Ramos (cell line): Measurements from ENCODE around the gene JMJD1C.

Experiments used
- in situ Hi-C: fragments of 300-500 bp; cut with MboI; formaldehyde crosslinking; loops from one replicate; pipeline ENCODE4 v1.14.3; 2022; ENCODE audit warnings: low sequenced_read_pairs; ENCODE audit not compliant: unreplicated experiment

Gene JMJD1C

GRCh38 chr10:63156236-63156635 lies 309.5 kb downstream of the JMJD1C start:
- in situ Hi-C loops, result loop anchor here (10.0 kb wide), 2 partner anchors 311 to 541 kb away; no protein-coding TSS in a partner anchor

GRCh38 chr10:63155388-63156020 lies 310.3 kb downstream of the JMJD1C start:
- in situ Hi-C loops, result loop anchor here (10.0 kb wide), 2 partner anchors 311 to 541 kb away; no protein-coding TSS in a partner anchor

- in situ Hi-C loops, result loop anchor here (10.0 kb wide), 2 partner anchors 310 to 540 kb away; no protein-coding TSS in a partner anchor
These were observed 311.0 kb downstream of the JMJD1C start for GRCh38 chr10:63154546-63155387.

DNA sequence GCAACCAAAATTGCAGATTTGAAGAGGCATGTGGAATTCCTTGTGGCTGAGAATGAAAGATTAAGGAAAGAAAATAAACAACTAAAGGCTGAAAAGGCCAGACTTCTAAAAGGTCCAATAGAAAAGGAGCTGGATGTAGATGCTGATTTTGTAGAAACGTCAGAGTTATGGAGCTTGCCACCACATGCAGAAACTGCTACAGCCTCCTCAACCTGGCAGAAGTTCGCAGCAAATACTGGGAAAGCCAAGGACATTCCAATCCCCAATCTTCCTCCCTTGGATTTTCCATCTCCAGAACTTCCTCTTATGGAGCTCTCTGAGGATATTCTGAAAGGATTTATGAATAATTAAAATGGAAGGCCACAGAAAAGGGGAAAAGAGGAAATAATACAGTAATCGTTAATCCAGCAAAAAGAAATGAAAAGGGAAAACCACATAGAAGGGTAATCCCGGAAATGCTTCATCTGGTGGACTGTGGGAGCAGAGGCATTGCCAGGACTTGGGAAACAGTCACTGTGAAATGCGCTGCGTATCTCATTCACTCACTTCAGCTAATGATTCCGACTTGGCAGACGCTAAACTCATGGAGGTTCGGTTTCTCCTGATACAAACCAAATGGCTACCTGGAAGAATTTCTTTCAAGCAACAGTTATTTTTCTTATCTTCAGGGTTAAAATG lies 311.8 kb downstream of the JMJD1C start:
- in situ Hi-C loops, result loop anchor here (10.0 kb wide), 2 partner anchors 309 to 539 kb away; no protein-coding TSS in a partner anchor

DNA sequence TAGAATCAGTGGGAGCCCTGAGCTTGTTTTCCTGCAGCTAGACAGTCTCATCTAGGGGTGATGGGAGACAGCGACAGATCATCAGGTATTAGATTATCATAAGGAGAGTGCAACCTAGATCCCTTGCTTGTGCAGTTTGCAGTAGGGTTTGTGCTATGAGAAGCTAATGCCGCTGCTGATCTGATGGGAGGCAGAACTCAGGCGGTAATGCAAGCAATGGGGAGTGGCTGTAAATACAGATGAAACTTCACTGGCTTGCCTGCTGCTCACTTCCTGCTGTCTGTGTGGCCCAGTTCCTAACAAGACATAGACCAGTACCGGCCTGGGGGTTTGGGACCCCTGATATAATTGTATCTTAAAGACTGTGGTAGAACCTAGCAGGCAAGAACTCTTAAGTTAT lies 315.0 kb downstream of the JMJD1C start:
- in situ Hi-C loops, result loop anchor here (10.0 kb wide), 2 partner anchors 306 to 536 kb away; no protein-coding TSS in a partner anchor

- in situ Hi-C loops, result no loop called here
These were observed 319.3 kb downstream of the JMJD1C start for GRCh38 chr10:63146503-63146902.

DNA sequence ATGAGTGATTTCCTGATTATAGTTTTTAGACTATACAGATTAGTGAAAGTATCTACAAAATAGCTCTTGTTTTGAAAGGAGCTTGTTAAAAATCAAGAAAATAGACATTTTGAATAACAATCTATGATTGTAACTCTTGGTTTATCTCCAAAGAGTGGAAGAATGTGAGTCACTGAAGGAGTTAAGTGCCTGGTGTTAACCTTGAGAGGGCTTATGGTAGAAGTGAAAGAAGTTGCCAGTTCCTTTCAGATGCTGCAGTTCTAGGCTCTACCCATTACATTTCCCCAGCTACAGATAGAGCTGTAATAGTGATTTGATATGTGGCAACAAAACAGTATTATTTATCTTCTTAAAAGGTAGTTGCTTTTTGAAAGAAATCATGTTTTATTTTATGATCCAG lies 320.0 kb downstream of the JMJD1C start:
- in situ Hi-C loops, result no loop called here

GRCh38 chr10:63143987-63144386 lies 321.8 kb downstream of the JMJD1C start:
- in situ Hi-C loops, result no loop called here

- in situ Hi-C loops, result no loop called here
These were observed 323.6 kb downstream of the JMJD1C start for GRCh38 chr10:63142136-63142535.

DNA sequence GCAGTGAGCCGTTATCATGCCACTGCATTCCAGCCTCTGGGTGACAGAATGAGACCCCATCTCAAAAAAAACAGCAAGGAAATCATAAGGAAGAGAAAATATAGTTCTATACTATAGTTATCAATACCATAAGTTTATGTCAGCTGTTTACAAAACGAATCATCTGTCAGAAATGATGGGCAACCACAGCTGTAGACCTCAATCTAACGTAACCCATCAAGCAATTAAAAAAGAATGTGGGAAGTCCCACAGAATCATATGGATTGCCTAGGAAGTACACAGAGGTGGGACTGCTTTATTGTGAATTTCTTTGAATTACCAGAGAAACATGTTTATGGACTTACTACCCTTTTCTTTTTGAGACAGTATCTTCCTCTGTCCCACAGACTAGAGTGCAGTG lies 325.7 kb downstream of the JMJD1C start:
- in situ Hi-C loops, result no loop called here

DNA sequence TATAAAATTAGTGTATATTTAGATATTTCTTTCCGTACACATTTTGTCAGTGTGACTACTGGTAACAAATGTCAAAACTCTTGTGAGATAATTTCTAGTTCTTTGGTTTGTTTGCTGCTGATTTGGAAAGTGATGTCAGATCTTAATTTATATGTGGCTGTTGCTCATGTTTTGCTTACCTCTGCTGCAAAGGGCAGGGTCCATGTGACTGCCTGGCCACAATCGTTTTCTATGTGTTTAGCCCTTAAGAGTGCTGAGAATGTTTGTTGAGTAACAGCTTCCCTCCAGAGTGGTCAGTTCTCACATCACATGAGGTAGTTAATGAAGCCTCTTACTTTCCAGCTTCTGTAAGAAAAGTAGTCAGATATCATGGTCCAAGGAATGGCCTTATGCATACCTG lies 328.5 kb downstream of the JMJD1C start:
- in situ Hi-C loops, result no loop called here

GRCh38 chr10:63133821-63134557 lies 331.8 kb downstream of the JMJD1C start:
- in situ Hi-C loops, result no loop called here

- in situ Hi-C loops, result no loop called here
These were observed 332.5 kb downstream of the JMJD1C start, which contains the start of gene NRBF2 for GRCh38 chr10:63133056-63133820. Gene NRBF2, plus strand, starts transcription at chr10:63133328. Its CDS starts 143 bp downstream, at chr10:63133471.

GRCh38 chr10:63132651-63133055 lies 333.1 kb downstream of the JMJD1C start:
- in situ Hi-C loops, result no loop called here

GRCh38 chr10:63129888-63130287 lies 335.9 kb downstream of the JMJD1C start:
- in situ Hi-C loops, result no loop called here

DNA sequence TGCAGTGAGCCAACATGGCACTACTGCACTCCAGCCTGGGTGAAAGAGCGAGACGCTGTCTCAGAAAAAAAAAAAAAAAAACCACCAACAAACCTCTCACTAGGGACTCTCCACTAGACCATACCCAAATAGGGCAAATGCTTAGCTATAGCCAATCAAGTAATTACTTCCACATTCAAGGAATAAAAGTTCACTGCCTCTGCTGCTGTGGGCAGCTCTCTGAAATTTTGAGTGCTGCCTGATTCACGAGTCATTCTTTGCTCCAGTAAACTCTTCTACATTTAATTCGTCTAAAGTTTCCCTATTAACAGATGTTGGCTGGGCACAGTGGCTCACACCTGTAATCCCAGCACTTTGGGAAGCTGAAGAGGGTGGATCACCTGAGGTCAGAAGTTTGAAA lies 337.3 kb downstream of the JMJD1C start:
- in situ Hi-C loops, result no loop called here

GRCh38 chr10:63125459-63125858 lies 340.3 kb downstream of the JMJD1C start:
- in situ Hi-C loops, result no loop called here

DNA sequence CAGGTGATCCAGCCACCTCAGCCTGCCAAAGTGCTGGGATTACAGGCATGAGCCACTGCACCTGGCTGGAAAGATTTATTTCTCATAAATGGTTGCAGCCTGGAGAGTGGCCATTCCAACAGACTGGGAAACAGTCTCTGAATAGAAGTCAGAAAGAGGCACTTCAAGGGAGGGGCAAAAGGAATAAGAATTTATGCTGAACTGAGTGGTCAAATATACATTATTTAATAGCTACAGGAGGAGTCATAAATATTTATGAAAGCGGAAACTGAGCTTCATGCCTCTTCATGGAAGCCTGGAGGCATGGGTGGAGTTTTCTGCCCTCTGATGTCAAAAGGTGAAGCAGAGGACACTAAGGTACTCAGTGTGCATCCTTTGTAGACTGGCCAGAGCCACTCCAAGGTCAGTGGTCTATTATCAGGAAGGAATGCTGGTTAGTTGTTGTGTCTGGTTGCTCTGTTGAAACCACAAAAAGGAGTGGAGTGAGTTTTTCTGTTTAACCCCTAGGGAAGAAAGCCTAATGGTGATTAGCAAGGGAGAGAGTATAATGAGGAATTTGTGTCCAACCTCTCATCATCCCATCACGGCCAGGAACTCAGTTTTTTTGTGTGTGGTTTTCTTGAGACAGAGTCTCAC lies 341.9 kb downstream of the JMJD1C start:
- in situ Hi-C loops, result no loop called here

DNA sequence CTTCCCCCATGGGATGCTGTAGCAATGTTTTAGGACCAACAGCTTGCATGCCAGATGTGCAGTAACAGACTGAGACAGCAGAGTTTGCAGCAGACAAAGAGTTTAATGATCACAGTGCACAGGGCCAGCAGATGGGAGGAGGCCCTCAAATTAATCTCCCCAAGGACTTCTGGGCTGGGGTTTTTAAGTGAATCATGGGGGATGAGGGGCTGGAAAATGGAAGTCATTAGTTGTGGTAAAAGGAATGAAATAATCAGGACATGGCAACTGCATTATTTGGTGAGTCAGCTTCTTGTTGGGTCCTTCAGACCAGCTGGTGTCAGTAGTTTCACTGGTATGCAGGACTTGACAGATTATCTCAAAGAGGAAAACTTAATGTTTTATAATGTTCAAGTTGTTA lies 345.2 kb downstream of the JMJD1C start:
- in situ Hi-C loops, result no loop called here
